Natural killer cell (primary cell): ENCODE results near the gene KRT15. TPM values are rescaled to one million over a fixed set of nuclear protein-coding genes. Genes with fewer than 3 reads are reported as not detected.

Experiments
- ATAC-seq, 3 donors: fragments of 150-1000 bp in 2 of 3; fragments of 200-7000 bp in 1 of 3; cut with Tn5 transposase; 1 replicate in 1 of 3; 2 replicates in 2 of 3; pipeline ENCODE4 v1.10.0; 2021; ENCODE audit warnings: mild to moderate bottlenecking in 2 of 3, moderate library complexity in 2 of 3
- DNase-seq, 2 donors: peaks; one replicate each; pipeline versions ENCODE4 v3.0.0 to v3.0.0-alpha.2; 2013 to 2021; ENCODE audit warnings: mixed read lengths in 1 of 2
- H3K27ac ChIP-seq: one replicate; pipeline ENCODE4 v1.5.1; 2013; ENCODE audit warnings: mild to moderate bottlenecking, low read length
- H3K27me3 ChIP-seq: one replicate; pipeline ENCODE4 v1.6.1; 2013; ENCODE audit warnings: low read length; ENCODE audit not compliant: control insufficient read depth, insufficient read depth
- H3K36me3 ChIP-seq: one replicate; pipeline ENCODE4 v1.6.1; 2013; ENCODE audit warnings: low read length; ENCODE audit not compliant: control insufficient read depth, insufficient read depth
- H3K4me1 ChIP-seq: one replicate; pipeline ENCODE4 v1.6.1; 2013; ENCODE audit warnings: low read length; ENCODE audit not compliant: control insufficient read depth, insufficient read depth
- H3K4me3 ChIP-seq: one replicate; pipeline ENCODE4 v1.5.1; 2013; ENCODE audit warnings: low read length
- H3K9me3 ChIP-seq: one replicate; pipeline ENCODE4 v1.6.1; 2013; ENCODE audit warnings: low read length; ENCODE audit not compliant: control insufficient read depth, insufficient read depth
- H3K27ac Mint-ChIP-seq, 2 donors: one replicate each; pipeline ENCODE4 v1.8.0; 2022; ENCODE audit warnings: mild to moderate bottlenecking in 2 of 2, mixed read lengths in 2 of 2, moderate library complexity in 1 of 2
- H3K27me3 Mint-ChIP-seq, 2 donors: one replicate each; pipeline ENCODE4 v1.8.0; 2022; ENCODE audit warnings: low read depth in 2 of 2, mixed read lengths in 2 of 2
- H3K36me3 Mint-ChIP-seq: one replicate; pipeline ENCODE4 v1.8.0; 2022; ENCODE audit warnings: mixed read lengths
- H3K4me1 Mint-ChIP-seq, 2 donors: one replicate each; pipeline ENCODE4 v1.8.0; 2022; ENCODE audit warnings: mixed read lengths in 2 of 2
- H3K4me3 Mint-ChIP-seq: one replicate; pipeline ENCODE4 v1.8.0; 2022; ENCODE audit warnings: mild to moderate bottlenecking, moderate library complexity, mixed read lengths
- H3K9me3 Mint-ChIP-seq, 2 donors: one replicate each; pipeline ENCODE4 v1.8.0; 2022; ENCODE audit warnings: mixed read lengths in 2 of 2
- WGBS: methylation state at CpG from one replicate; pipeline ENCODE4 v1.1.7; 2013; ENCODE audit warnings: missing lambda C conversion rate; ENCODE audit not compliant: insufficient coverage; 5-methylcytosine and 5-hydroxymethylcytosine counted together
- intact Hi-C: fragments of 100-400 bp; cut with micrococcal nuclease; formaldehyde crosslinking; loops from one replicate; pipeline ENCODE4 v1.14.2; 2022
- total RNA-seq, 4 donors: library from RNA; stranded (reverse); fragments of 120-200 nt in 1 of 4; gene quantifications; one replicate each; pipeline versions ENCODE4 v1.2.3 to v1.2.4, GENCODE V29; 2013 to 2022
- TF ChIP-seq, protein P1 (sequence below): fragments of 200-600 bp; IDR thresholded peaks from one replicate; pipeline ENCODE4 v1.8.0; 2022; ENCODE audit warnings: antibody characterized with exemption

The KRT15 gene
- not detected for total RNA-seq
- not detected for total RNA-seq (2013)

GRCh38 chr17:41518789-41519449, at the start of gene KRT15:
Gene KRT15, minus strand, starts transcription at chr17:41518890. Its CDS starts 63 bp downstream, at chr17:41518827.
- DNase-seq (no peak), ATAC-seq (no peak)
- H3K36me3 Mint-ChIP-seq: no peaks in the 10 kb centered on the region
- peaks cover 0 to 2% of the 10 kb centered on the region in 2 donors for H3K27me3 Mint-ChIP-seq
- 75% methylated on average over 7 of the region's 8 CpGs for WGBS
- no peak within 1 kb of the TSS for H3K4me3 Mint-ChIP-seq
- TF ChIP-seq, protein P1, sequence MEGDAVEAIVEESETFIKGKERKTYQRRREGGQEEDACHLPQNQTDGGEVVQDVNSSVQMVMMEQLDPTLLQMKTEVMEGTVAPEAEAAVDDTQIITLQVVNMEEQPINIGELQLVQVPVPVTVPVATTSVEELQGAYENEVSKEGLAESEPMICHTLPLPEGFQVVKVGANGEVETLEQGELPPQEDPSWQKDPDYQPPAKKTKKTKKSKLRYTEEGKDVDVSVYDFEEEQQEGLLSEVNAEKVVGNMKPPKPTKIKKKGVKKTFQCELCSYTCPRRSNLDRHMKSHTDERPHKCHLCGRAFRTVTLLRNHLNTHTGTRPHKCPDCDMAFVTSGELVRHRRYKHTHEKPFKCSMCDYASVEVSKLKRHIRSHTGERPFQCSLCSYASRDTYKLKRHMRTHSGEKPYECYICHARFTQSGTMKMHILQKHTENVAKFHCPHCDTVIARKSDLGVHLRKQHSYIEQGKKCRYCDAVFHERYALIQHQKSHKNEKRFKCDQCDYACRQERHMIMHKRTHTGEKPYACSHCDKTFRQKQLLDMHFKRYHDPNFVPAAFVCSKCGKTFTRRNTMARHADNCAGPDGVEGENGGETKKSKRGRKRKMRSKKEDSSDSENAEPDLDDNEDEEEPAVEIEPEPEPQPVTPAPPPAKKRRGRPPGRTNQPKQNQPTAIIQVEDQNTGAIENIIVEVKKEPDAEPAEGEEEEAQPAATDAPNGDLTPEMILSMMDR: no peak
- intact Hi-C loops: no loop called here
- Histone ChIP-seq H3K9me3 (no peaks in the 10 kb centered on the region), H3K4me3 (no peak within 1 kb of the TSS), H3K27me3 (no peaks in the 10 kb centered on the region), H3K27ac (no peak within 1 kb of the TSS), H3K4me1 (no peaks in the 10 kb centered on the region), H3K36me3 (no peaks in the 10 kb centered on the region)
- H3K4me1 Mint-ChIP-seq: no peaks in the 10 kb centered on the region
- H3K9me3 Mint-ChIP-seq: no peaks in the 10 kb centered on the region
- H3K27ac Mint-ChIP-seq: no peak within 1 kb of the TSS

DNA sequence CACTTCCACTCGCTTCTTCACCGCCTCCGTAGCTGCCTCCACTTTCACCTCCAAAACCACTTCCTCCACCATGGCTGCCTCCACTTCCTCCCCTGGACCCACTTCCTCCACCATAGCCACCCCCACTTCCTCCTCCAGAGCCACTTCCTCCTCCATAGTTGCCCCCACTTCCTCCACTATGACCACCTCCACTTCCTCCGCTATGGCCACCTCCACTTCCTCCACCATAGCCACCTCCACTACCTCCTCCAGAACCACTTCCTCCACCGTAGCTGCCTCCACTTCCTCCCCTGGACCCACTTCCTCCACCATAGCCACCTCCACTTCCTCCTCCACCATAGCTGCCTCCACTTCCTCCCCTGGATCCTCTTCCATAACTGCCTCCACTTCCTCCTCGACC, 48.6 kb upstream of the KRT15 start:
- Histone ChIP-seq H3K9me3 (peaks cover 17% of the 10 kb centered on the region), H3K4me1 (peaks cover 8% of the 10 kb centered on the region), H3K27ac (peak overlapping the region; percentile 58), H3K4me3 (no peak overlapping the region), H3K27me3 (peaks cover 3% of the 10 kb centered on the region), H3K36me3 (no peaks in the 10 kb centered on the region)
- intact Hi-C loops: no loop called here
- ATAC-seq (peak in 1 of 3 donors; percentile 20), DNase-seq (peak in 1 of 2 donors; percentile 14)
- Mint-ChIP-seq H3K27ac (peak overlapping the region; percentile 76 to 84), H3K4me1 (peaks cover 12 to 22% of the 10 kb centered on the region in 2 donors), H3K27me3 (peaks cover 13 to 33% of the 10 kb centered on the region in 2 donors), H3K9me3 (peaks cover 0 to 6% of the 10 kb centered on the region in 2 donors), H3K4me3 (no peak overlapping the region), H3K36me3 (no peaks in the 10 kb centered on the region)
- 41% methylated on average over 6 of the region's 6 CpGs for WGBS
- TF ChIP-seq, protein P1: no peak

DNA sequence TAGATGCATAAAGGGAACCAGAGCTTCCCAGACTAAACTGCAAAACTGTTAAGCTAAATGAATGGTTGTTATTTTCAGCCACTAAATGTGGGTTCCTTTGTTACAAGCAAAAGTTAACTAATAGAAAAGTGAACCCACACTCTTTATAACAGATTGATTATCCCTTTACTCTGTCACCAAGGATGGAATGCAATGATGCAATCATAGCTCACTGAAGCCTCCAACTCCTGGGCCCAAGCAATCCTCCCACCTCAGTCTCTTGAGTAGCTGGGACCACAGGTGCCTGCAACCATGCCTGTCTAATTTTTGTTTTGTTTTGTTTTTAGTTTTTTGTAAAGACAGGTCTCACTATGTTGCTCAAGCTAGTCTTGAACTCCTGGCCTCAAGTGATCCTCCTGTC, 46.6 kb upstream of the KRT15 start:
- no peak overlapping the region for H3K4me3 Mint-ChIP-seq
- peaks cover 0 to 6% of the 10 kb centered on the region in 2 donors for H3K9me3 Mint-ChIP-seq
- no peaks in the 10 kb centered on the region for H3K36me3 Mint-ChIP-seq
- peaks cover 12 to 22% of the 10 kb centered on the region in 2 donors for H3K4me1 Mint-ChIP-seq
- H3K27me3 Mint-ChIP-seq: peaks cover 8 to 39% of the 10 kb centered on the region in 2 donors
- H3K27ac ChIP-seq: no peak overlapping the region
- ATAC-seq (no peak), DNase-seq (no peak)
- intact Hi-C loops: no loop called here
- no peaks in the 10 kb centered on the region for H3K36me3 ChIP-seq
- TF ChIP-seq, protein P1: no peak
- H3K9me3 ChIP-seq: peaks cover 17% of the 10 kb centered on the region
- peaks cover 3% of the 10 kb centered on the region for H3K27me3 ChIP-seq
- peaks cover 8% of the 10 kb centered on the region for H3K4me1 ChIP-seq
- no peak overlapping the region for H3K4me3 ChIP-seq
- no peak overlapping the region for H3K27ac Mint-ChIP-seq
